HG03280 (cell line): ENCODE results near the gene UTF1.

ENCODE experiments used
- ATAC-seq: cut with Tn5 transposase; IDR thresholded peaks from one replicate; pipeline ENCODE4 v1.9.1; 2021; ENCODE audit warnings: mild to moderate bottlenecking, moderate library complexity; ENCODE audit not compliant: unreplicated experiment

The UTF1 gene

GRCh38 chr10:133276435-133277201 lies 46.6 kb downstream of the UTF1 start, which contains the start of gene ADAM8:
ADAM8 (minus strand) TSS chr10:133276868; CDS start chr10:133276817, 51 bp downstream.
- peak; percentile 55 for ATAC-seq

- ATAC-seq, result no peak
Measured at GRCh38 chr10:133277277-133277992, 47.4 kb downstream of the UTF1 start.

- no peak for ATAC-seq
Measured at GRCh38 chr10:133277993-133278576, 48.1 kb downstream of the UTF1 start.

GRCh38 chr10:133278577-133279265 lies 48.7 kb downstream of the UTF1 start:
- peak; percentile 37 for ATAC-seq

GRCh38 chr10:133279326-133280226 lies 49.6 kb downstream of the UTF1 start:
- ATAC-seq, result no peak

GRCh38 chr10:133280391-133281059 lies 50.5 kb downstream of the UTF1 start:
- no peak for ATAC-seq

- ATAC-seq, result no peak
Measured at GRCh38 chr10:133281084-133281483, 51.1 kb downstream of the UTF1 start.
